ENCODE results near the gene ALLC.

- no peak for TF ChIP-seq EZH2 (IDR thresholded peaks at IDR 0.05; ENCODE audit: low read depth, unreplicated experiment)
- no peak for TF ChIP-seq CREB1 (CRISPR knock-in tag; IDR thresholded peaks at IDR 0.05; ENCODE audit: low read depth)
- TF ChIP-seq POLR2AphosphoS5 (IDR thresholded peaks at IDR 0.05; ENCODE audit: low read depth), result no peak
- TF ChIP-seq STAT1 (IDR thresholded peaks at IDR 0.05; ENCODE audit: unreplicated experiment), result no peak
- TF ChIP-seq CTCF (conservative IDR thresholded peaks at IDR 0.05; ENCODE audit: low read depth in 2 of 2), result no peak
Observed at GRCh38 chr2:3667151-3667631, 9.2 kb downstream of the ALLC start.

Data from GM23338 (cell line).